ENCODE results near the gene ACAD8.

DNA sequence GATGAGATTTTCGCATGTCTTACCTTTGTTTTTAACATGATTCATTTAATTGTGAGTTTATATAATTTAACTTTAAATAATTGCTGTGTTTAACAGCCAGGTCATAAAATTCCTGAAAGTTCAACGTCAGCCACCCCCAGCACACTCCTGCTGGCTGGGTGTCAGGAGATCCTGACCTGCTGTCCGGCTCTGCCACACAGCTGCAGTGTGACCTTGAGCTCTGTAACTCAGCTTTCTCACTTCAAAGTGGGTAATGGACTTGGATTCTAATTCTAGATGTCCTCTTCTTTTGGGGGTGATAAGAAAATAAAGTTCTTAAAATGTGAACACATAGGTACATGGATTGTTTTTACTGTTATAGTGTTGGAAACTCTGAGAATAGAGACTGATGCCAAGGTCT, 18.0 kb upstream of the ACAD8 start:
- TF ChIP-seq, protein P1, sequence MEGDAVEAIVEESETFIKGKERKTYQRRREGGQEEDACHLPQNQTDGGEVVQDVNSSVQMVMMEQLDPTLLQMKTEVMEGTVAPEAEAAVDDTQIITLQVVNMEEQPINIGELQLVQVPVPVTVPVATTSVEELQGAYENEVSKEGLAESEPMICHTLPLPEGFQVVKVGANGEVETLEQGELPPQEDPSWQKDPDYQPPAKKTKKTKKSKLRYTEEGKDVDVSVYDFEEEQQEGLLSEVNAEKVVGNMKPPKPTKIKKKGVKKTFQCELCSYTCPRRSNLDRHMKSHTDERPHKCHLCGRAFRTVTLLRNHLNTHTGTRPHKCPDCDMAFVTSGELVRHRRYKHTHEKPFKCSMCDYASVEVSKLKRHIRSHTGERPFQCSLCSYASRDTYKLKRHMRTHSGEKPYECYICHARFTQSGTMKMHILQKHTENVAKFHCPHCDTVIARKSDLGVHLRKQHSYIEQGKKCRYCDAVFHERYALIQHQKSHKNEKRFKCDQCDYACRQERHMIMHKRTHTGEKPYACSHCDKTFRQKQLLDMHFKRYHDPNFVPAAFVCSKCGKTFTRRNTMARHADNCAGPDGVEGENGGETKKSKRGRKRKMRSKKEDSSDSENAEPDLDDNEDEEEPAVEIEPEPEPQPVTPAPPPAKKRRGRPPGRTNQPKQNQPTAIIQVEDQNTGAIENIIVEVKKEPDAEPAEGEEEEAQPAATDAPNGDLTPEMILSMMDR (conservative IDR thresholded peaks at IDR 0.05; ENCODE audit: low read length): no peak
- TF ChIP-seq EZH2phosphoT487 (IDR thresholded peaks at IDR 0.05; ENCODE audit: borderline replicate concordance): no peak
